Sigmoid colon (tissue), 7 donors: ENCODE data around the gene SPACA9. TPM values are rescaled to one million over a fixed set of nuclear protein-coding genes. Genes with fewer than 3 reads are reported as not detected.

Experiments used
- DNase-seq: peaks from one replicate; pipeline ENCODE4 v3.0.0-alpha.2; 2019
- H3K27ac ChIP-seq, 4 donors: fragments of 200-600 bp; sonication (generic); one replicate each; pipeline ENCODE4 v1.5.1; 2016 to 2019; ENCODE audit warnings: mild to moderate bottlenecking in 1 of 4
- H3K27me3 ChIP-seq, 3 donors: fragments of 200-600 bp; sonication (generic); one replicate each; pipeline ENCODE4 v1.5.1; 2019; ENCODE audit warnings: mild to moderate bottlenecking in 1 of 3
- H3K36me3 ChIP-seq, 4 donors: fragments of 200-600 bp; sonication (generic); one replicate each; pipeline ENCODE4 v1.5.1; 2016 to 2019
- H3K4me1 ChIP-seq, 4 donors: fragments of 200-600 bp; sonication (generic); one replicate each; pipeline ENCODE4 v1.5.1; 2017 to 2019
- H3K4me3 ChIP-seq, 4 donors: fragments of 200-600 bp; sonication (generic); one replicate each; pipeline ENCODE4 v1.5.1; 2017 to 2019; ENCODE audit warnings: mild to moderate bottlenecking in 2 of 4, moderate library complexity in 1 of 4
- H3K9me3 ChIP-seq, 4 donors: fragments of 200-600 bp in 3 of 4; sonication (generic) in 3 of 4; one replicate each; pipeline versions ENCODE4 v1.5.1 to v1.6.1; 2013 to 2019
- EP300 ChIP-seq, 4 donors: sonication (generic); formaldehyde crosslinking; IDR thresholded peaks; one replicate each; pipeline ENCODE4 v1.6.1; 2017; ENCODE audit warnings: antibody characterized with exemption in 4 of 4
- POLR2A ChIP-seq, 2 donors: fragments of 450-650 bp; IDR thresholded peaks; one replicate each; pipeline ENCODE4 v1.6.1; 2016; ENCODE audit warnings: antibody characterized with exemption in 2 of 2, mild to moderate bottlenecking in 2 of 2, moderate library complexity in 2 of 2
- POLR2AphosphoS5 ChIP-seq, 4 donors: sonication (generic); formaldehyde crosslinking; IDR thresholded peaks; one replicate each; pipeline ENCODE4 v1.6.1; 2017; ENCODE audit warnings: antibody characterized with exemption in 4 of 4
- WGBS, 2 donors: extraction: QIAGEN DNeasy Blood & Tissue Kit; methylation state at CpG; one replicate each; pipeline ENCODE4 v1.1.7; 2013; 5-methylcytosine and 5-hydroxymethylcytosine counted together
- intact Hi-C: fragments of 100-400 bp; cut with DNase I; formaldehyde crosslinking; loops from one replicate; pipeline ENCODE4 v1.15.1; 2023
- polyA plus RNA-seq, 3 donors: library from polyadenylated mRNA; stranded (reverse); fragments of 200-250 nt; gene quantifications; one replicate each; pipeline ENCODE4 v1.2.3, GENCODE V29; 2013
- total RNA-seq, 4 donors: library from RNA; depleted of rRNA; stranded (reverse); fragments of >200 nt; gene quantifications; one replicate each; pipeline ENCODE4 v1.1.0, GENCODE V29; 2016
- TF ChIP-seq, protein P1 (sequence below), 4 experiments: fragments of 450-650 bp in 3 of 4; fragments of 200-600 bp in 1 of 4; IDR thresholded peaks; one replicate each; pipeline ENCODE4 v1.5.1; 2016 to 2019; ENCODE audit warnings: antibody characterized with exemption in 4 of 4, mild to moderate bottlenecking in 3 of 4, moderate library complexity in 2 of 4
- donor health status: healthy with polysubstance abuse.
- donor health status: Bipolar disorder and iron deficiency.
- donor health status: healthy.

SPACA9 gene
- total and polyA plus RNA-seq, 7 donors, result 0.69 to 14.0 (median 4.3) TPM

DNA sequence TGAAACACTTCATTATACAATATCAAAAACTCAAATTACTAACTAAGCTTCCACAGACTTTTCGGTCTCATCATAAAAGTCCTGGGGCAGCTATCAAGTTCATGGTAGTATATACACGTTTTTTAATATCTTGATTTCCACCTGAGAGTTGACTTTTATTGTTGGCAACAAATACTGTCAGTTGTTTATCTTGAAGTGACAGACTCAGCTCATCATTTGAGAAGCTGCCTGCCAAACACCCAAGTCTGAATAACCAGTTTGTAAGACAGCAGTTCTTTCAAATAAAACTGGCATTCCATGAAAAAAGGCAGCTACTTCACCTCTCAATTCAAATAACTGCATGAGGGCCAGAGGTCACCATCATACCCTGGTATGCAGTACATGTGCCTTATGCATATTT lies 30.6 kb downstream of the SPACA9 start:
- Histone ChIP-seq H3K9me3 (no peaks in the 10 kb centered on the region), H3K4me1 (no peaks in the 10 kb centered on the region), H3K27me3 (no peaks in the 10 kb centered on the region), H3K36me3 (peaks cover 23 to 94% (median 42%) of the 10 kb centered on the region in 4 donors), H3K27ac (no peak overlapping the region), H3K4me3 (no peak overlapping the region)
- WGBS, 2 donors, result 77 to 89% methylated on average over 2 of the region's 2 CpGs
- TF ChIP-seq EP300 (IDR thresholded peaks at IDR 0.05), result no peak
- no peak for TF ChIP-seq POLR2AphosphoS5 (IDR thresholded peaks at IDR 0.05)
- TF ChIP-seq POLR2A (IDR thresholded peaks at IDR 0.05), result no peak
- TF ChIP-seq, protein P1, sequence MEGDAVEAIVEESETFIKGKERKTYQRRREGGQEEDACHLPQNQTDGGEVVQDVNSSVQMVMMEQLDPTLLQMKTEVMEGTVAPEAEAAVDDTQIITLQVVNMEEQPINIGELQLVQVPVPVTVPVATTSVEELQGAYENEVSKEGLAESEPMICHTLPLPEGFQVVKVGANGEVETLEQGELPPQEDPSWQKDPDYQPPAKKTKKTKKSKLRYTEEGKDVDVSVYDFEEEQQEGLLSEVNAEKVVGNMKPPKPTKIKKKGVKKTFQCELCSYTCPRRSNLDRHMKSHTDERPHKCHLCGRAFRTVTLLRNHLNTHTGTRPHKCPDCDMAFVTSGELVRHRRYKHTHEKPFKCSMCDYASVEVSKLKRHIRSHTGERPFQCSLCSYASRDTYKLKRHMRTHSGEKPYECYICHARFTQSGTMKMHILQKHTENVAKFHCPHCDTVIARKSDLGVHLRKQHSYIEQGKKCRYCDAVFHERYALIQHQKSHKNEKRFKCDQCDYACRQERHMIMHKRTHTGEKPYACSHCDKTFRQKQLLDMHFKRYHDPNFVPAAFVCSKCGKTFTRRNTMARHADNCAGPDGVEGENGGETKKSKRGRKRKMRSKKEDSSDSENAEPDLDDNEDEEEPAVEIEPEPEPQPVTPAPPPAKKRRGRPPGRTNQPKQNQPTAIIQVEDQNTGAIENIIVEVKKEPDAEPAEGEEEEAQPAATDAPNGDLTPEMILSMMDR (IDR thresholded peaks at IDR 0.05), result no peak
- DNase-seq, result no peak
- intact Hi-C loops, result no loop called here

GRCh38 chr9:132910376-132910775 lies 31.7 kb downstream of the SPACA9 start:
- no peaks in the 10 kb centered on the region for H3K27me3 ChIP-seq
- H3K36me3 ChIP-seq, result peaks cover 25 to 94% (median 44%) of the 10 kb centered on the region in 4 donors
- H3K4me1 ChIP-seq, result no peaks in the 10 kb centered on the region
- 93 to 97% methylated on average over 6 of the region's 6 CpGs for WGBS, 2 donors
- H3K4me3 ChIP-seq, result no peak overlapping the region
- intact Hi-C loops, result no loop called here
- H3K9me3 ChIP-seq, result no peaks in the 10 kb centered on the region
- TF ChIP-seq, protein P1 (IDR thresholded peaks at IDR 0.05), result no peak
- TF ChIP-seq EP300 (IDR thresholded peaks at IDR 0.05) (no peak), POLR2AphosphoS5 (IDR thresholded peaks at IDR 0.05) (no peak), POLR2A (IDR thresholded peaks at IDR 0.05) (no peak)
- no peak overlapping the region for H3K27ac ChIP-seq
- DNase-seq, result no peak

DNA sequence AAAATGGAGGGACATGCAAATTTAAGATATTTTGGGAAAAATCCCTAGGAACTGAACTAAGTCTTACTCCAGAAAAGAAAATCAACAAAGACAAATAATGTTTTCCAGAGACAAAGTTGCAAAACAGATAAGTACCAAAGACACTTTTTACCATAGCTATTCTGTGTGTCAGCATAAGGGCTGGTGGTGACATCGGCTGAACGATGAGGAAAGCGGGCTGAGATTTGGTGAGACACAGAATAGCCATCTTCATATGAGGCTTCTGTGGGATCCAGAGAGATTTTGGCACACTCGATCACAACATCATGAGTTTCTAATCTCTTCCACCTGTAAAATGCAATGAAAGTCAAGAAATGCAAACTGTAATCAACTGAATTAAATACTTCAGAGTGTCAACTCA lies 33.4 kb downstream of the SPACA9 start:
- no peak overlapping the region for H3K4me3 ChIP-seq
- no peaks in the 10 kb centered on the region for H3K9me3 ChIP-seq
- no peaks in the 10 kb centered on the region for H3K27me3 ChIP-seq
- intact Hi-C loops, result no loop called here
- no peak overlapping the region for H3K27ac ChIP-seq
- peaks cover 25 to 96% (median 48%) of the 10 kb centered on the region in 4 donors for H3K36me3 ChIP-seq
- no peaks in the 10 kb centered on the region for H3K4me1 ChIP-seq
- WGBS, 2 donors, result 97 to 98% methylated on average over 4 of the region's 4 CpGs
- TF ChIP-seq POLR2A (IDR thresholded peaks at IDR 0.05), result no peak
- no peak for TF ChIP-seq EP300 (IDR thresholded peaks at IDR 0.05)
- TF ChIP-seq, protein P1 (IDR thresholded peaks at IDR 0.05), result no peak
- no peak for TF ChIP-seq POLR2AphosphoS5 (IDR thresholded peaks at IDR 0.05)
- no peak for DNase-seq

- Histone ChIP-seq H3K4me1 (no peaks in the 10 kb centered on the region), H3K27ac (no peak overlapping the region), H3K4me3 (no peak overlapping the region), H3K27me3 (no peaks in the 10 kb centered on the region), H3K36me3 (peaks cover 17 to 98% (median 60%) of the 10 kb centered on the region in 4 donors), H3K9me3 (no peaks in the 10 kb centered on the region)
- 94 to 98% methylated on average over 6 of the region's 6 CpGs for WGBS, 2 donors
- DNase-seq, result no peak
- no peak for TF ChIP-seq EP300 (IDR thresholded peaks at IDR 0.05)
- TF ChIP-seq POLR2A (IDR thresholded peaks at IDR 0.05), result no peak
- TF ChIP-seq POLR2AphosphoS5 (IDR thresholded peaks at IDR 0.05), result no peak
- TF ChIP-seq, protein P1 (IDR thresholded peaks at IDR 0.05), result no peak
- intact Hi-C loops, result no loop called here
These were observed 36.2 kb downstream of the SPACA9 start for GRCh38 chr9:132914924-132915323.

GRCh38 chr9:132919614-132920268 lies 41.0 kb downstream of the SPACA9 start:
- H3K27ac ChIP-seq, result no peak overlapping the region
- H3K9me3 ChIP-seq, result no peaks in the 10 kb centered on the region
- no peaks in the 10 kb centered on the region for H3K27me3 ChIP-seq
- no peak for TF ChIP-seq POLR2AphosphoS5 (IDR thresholded peaks at IDR 0.05)
- TF ChIP-seq POLR2A (IDR thresholded peaks at IDR 0.05), result no peak
- TF ChIP-seq, protein P1 (IDR thresholded peaks at IDR 0.05), result no peak
- TF ChIP-seq EP300 (IDR thresholded peaks at IDR 0.05), result no peak
- H3K4me3 ChIP-seq, result no peak overlapping the region
- no peak for DNase-seq
- WGBS, 2 donors, result 95% methylated on average over 7 of the region's 7 CpGs
- no peaks in the 10 kb centered on the region for H3K4me1 ChIP-seq
- peaks cover 13 to 100% (median 64%) of the 10 kb centered on the region in 4 donors for H3K36me3 ChIP-seq
- intact Hi-C loops, result no loop called here
